ENCODE measurements around the gene PPM1J. TPM values are rescaled to one million over a fixed set of nuclear protein-coding genes. Genes with fewer than 3 reads are reported as not detected.

Gene PPM1J
- total RNA-seq, 1 experiment from 2014 or later = 19.3 TPM

GRCh38 chr1:112716133-112716720 is 1.1 kb upstream of the PPM1J start (continued):
- TF ChIP-seq ZNF263 (CRISPR knock-in tag; IDR thresholded peaks at IDR 0.05; ENCODE audit: low read depth) (no peak), CREB1 (CRISPR knock-in tag; IDR thresholded peaks at IDR 0.05) (no peak)
- TF ChIP-seq, protein P1, sequence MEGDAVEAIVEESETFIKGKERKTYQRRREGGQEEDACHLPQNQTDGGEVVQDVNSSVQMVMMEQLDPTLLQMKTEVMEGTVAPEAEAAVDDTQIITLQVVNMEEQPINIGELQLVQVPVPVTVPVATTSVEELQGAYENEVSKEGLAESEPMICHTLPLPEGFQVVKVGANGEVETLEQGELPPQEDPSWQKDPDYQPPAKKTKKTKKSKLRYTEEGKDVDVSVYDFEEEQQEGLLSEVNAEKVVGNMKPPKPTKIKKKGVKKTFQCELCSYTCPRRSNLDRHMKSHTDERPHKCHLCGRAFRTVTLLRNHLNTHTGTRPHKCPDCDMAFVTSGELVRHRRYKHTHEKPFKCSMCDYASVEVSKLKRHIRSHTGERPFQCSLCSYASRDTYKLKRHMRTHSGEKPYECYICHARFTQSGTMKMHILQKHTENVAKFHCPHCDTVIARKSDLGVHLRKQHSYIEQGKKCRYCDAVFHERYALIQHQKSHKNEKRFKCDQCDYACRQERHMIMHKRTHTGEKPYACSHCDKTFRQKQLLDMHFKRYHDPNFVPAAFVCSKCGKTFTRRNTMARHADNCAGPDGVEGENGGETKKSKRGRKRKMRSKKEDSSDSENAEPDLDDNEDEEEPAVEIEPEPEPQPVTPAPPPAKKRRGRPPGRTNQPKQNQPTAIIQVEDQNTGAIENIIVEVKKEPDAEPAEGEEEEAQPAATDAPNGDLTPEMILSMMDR (IDR thresholded peaks at IDR 0.05) = peak; percentile 98

DNA sequence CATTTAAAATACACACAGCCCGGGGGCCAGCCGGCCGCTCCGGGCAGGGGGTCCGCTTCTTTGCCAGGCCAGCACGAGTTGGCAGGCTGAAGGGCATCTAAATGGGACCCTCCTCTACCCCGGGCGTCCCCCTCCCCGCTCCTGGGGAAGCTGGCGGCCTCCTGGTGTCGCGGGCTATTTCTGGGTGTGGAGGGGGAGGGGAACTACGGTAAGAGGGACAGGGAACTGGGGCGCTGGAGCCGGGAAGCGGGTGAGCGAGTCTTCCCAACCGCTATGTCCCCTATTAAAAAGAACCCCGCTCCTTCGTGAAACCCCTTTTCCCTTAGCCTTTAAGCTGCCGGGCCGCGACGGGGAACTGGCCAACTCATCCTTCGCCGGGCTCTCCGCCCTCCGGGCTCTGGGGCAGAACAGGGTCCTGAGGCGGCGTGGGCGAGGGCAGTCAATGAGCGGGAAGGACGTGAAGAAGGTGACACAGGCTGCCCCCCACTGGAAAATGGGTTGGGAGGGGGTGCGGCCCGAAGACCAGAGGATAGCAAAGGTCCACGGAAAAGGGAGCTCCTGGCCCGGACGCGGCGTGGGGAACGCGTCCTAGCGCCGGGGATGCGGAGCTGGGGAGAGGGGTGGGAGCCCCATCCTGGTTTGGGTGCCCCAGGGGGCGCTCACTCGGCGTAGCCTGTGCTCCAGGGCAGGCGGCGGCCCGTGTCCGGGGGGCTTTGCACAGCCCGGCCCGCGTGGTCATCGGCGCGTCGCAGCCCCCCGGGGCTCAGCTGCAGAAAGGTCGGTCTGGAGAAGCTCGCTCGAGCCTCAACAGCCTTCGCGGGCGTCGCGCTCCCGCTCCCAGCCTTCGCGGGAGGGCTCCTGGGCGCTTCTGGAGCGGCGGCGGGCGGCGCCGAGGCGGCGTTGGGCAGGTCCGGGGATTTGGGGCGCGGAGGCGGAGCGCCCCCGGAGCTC is 544 bp downstream of the PPM1J start:
- Mint-ChIP-seq H3K9me3 (no peaks in the 10 kb centered on the region), H3K36me3 (no peaks in the 10 kb centered on the region; the same call in none of the 2 replicates), H3K4me3 (peak overlapping the region; percentile 78), H3K27me3 (ENCODE audit: low read depth) (peaks cover 35% of the 10 kb centered on the region), H3K27ac (no peak overlapping the region), H3K4me1 (peaks cover 50% of the 10 kb centered on the region)
- ChIA-PET CTCF (interaction anchor here (0.5 to 12.5 kb wide), 37 partner anchors 8 to 964 kb away, joined by 3 to 373 read pairs (median 5); partner anchors contain the start of genes CTTNBP2NL, LRIG2, MOV10 and ST7L), POLR2A (interaction anchor here (0.6 to 1.9 kb wide), 6 partner anchors 10 to 1045 kb away, joined by 3 to 10 read pairs (median 4); partner anchors contain the start of genes CTTNBP2NL, MOV10 and PHTF1)
- no peak for TF ChIP-seq ELF4 (CRISPR knock-in tag; IDR thresholded peaks at IDR 0.05; ENCODE audit: low read depth)
- TF ChIP-seq, protein P2, sequence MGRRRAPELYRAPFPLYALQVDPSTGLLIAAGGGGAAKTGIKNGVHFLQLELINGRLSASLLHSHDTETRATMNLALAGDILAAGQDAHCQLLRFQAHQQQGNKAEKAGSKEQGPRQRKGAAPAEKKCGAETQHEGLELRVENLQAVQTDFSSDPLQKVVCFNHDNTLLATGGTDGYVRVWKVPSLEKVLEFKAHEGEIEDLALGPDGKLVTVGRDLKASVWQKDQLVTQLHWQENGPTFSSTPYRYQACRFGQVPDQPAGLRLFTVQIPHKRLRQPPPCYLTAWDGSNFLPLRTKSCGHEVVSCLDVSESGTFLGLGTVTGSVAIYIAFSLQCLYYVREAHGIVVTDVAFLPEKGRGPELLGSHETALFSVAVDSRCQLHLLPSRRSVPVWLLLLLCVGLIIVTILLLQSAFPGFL (CRISPR knock-in tag; IDR thresholded peaks at IDR 0.05; ENCODE audit: borderline replicate concordance) = no peak
- DNase-seq (ENCODE audit: low spot score) (no peak), ATAC-seq (no peak)

- Mint-ChIP-seq H3K27me3 (ENCODE audit: low read depth) (peaks cover 28% of the 10 kb centered on the region), H3K36me3 (peaks cover 4% of the 10 kb centered on the region), H3K4me3 (peak overlapping the region; percentile 78), H3K4me1 (peaks cover 50% of the 10 kb centered on the region), H3K27ac (no peak overlapping the region), H3K9me3 (no peaks in the 10 kb centered on the region)
- ChIA-PET POLR2A (interaction anchor here (0.9 to 1.9 kb wide), 2 partner anchors 9 to 1046 kb away, joined by 3 to 10 read pairs; partner anchors contain the start of gene PHTF1), CTCF (interaction anchor here (0.7 to 12.5 kb wide), 5 partner anchors 16 to 359 kb away, joined by 3 to 373 read pairs (median 41); partner anchors contain the start of genes LRIG2 and MOV10)
- DNase-seq (ENCODE audit: low spot score) (no peak), ATAC-seq (no peak)
- no peak for TF ChIP-seq NR3C1 (CRISPR knock-in tag; conservative IDR thresholded peaks at IDR 0.05; ENCODE audit: low read depth)
- TF ChIP-seq, protein P3, sequence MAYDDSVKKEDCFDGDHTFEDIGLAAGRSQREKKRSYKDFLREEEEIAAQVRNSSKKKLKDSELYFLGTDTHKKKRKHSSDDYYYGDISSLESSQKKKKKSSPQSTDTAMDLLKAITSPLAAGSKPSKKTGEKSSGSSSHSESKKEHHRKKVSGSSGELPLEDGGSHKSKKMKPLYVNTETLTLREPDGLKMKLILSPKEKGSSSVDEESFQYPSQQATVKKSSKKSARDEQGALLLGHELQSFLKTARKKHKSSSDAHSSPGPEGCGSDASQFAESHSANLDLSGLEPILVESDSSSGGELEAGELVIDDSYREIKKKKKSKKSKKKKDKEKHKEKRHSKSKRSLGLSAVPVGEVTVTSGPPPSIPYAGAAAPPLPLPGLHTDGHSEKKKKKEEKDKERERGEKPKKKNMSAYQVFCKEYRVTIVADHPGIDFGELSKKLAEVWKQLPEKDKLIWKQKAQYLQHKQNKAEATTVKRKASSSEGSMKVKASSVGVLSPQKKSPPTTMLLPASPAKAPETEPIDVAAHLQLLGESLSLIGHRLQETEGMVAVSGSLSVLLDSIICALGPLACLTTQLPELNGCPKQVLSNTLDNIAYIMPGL (CRISPR knock-in tag; IDR thresholded peaks at IDR 0.05) = no peak
- TF ChIP-seq E2F5 (CRISPR knock-in tag; IDR thresholded peaks at IDR 0.05) = no peak
- TF ChIP-seq NR2C2 (CRISPR knock-in tag; IDR thresholded peaks at IDR 0.05) = no peak
- TF ChIP-seq JUN (CRISPR knock-in tag; IDR thresholded peaks at IDR 0.05) = no peak
- TF ChIP-seq, protein P4, sequence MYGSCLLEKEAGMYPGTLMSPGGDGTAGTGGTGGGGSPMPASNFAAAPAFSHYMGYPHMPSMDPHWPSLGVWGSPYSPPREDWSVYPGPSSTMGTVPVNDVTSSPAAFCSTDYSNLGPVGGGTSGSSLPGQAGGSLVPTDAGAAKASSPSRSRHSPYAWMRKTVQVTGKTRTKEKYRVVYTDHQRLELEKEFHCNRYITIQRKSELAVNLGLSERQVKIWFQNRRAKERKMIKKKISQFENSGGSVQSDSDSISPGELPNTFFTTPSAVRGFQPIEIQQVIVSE (CRISPR knock-in tag; IDR thresholded peaks at IDR 0.05; ENCODE audit: borderline replicate concordance) = no peak
- TF ChIP-seq TEAD4 (CRISPR knock-in tag; IDR thresholded peaks at IDR 0.05) = no peak
- no peak for TF ChIP-seq ZNF317 (CRISPR knock-in tag; IDR thresholded peaks at IDR 0.05; ENCODE audit: borderline replicate concordance, low read depth)
- no peak for TF ChIP-seq FOXP4 (CRISPR knock-in tag; IDR thresholded peaks at IDR 0.05)
- no peak for TF ChIP-seq TCF7 (CRISPR knock-in tag; IDR thresholded peaks at IDR 0.05; ENCODE audit: low read depth)
- no peak for TF ChIP-seq ESRRA (CRISPR knock-in tag; IDR thresholded peaks at IDR 0.05; ENCODE audit: borderline replicate concordance)
- no peak for TF ChIP-seq HMGA2 (CRISPR knock-in tag; IDR thresholded peaks at IDR 0.05)
- TF ChIP-seq CREM (CRISPR knock-in tag; IDR thresholded peaks at IDR 0.05) = no peak
- no peak for TF ChIP-seq ZNF121 (CRISPR knock-in tag; IDR thresholded peaks at IDR 0.05)
Observed at GRCh38 chr1:112713466-112714312, 1.4 kb downstream of the PPM1J start.
